Skeletal muscle tissue (tissue), 4 donors: Measurements from ENCODE around the gene LRBA. TPM values are rescaled to one million over a fixed set of nuclear protein-coding genes. Genes with fewer than 3 reads are reported as not detected.

Experiments
- H3K27ac ChIP-seq: one replicate; pipeline ENCODE4 v1.7.0; 2013; ENCODE audit warnings: mild to moderate bottlenecking, low read depth, low read length, inconsistent platforms
- H3K27me3 ChIP-seq, 3 donors: one replicate each; pipeline ENCODE4 v1.7.0; 2013; ENCODE audit warnings: low read length in 3 of 3; ENCODE audit not compliant: control insufficient read depth in 3 of 3, insufficient read depth in 3 of 3
- H3K36me3 ChIP-seq, 3 donors: one replicate each; pipeline ENCODE4 v1.7.0; 2013; ENCODE audit warnings: low read length in 3 of 3; ENCODE audit not compliant: control insufficient read depth in 3 of 3, insufficient read depth in 3 of 3
- H3K4me1 ChIP-seq, 3 donors: one replicate each; pipeline ENCODE4 v1.7.0; 2013; ENCODE audit warnings: low read length in 3 of 3, mild to moderate bottlenecking in 3 of 3; ENCODE audit not compliant: control insufficient read depth in 3 of 3, insufficient read depth in 3 of 3
- H3K4me3 ChIP-seq, 3 donors: one replicate each; pipeline ENCODE4 v1.7.0; 2013; ENCODE audit warnings: low read length in 3 of 3
- H3K9ac ChIP-seq, 3 donors: one replicate each; pipeline ENCODE4 v1.7.0; 2013; ENCODE audit warnings: low read length in 3 of 3, mild to moderate bottlenecking in 3 of 3, moderate library complexity in 2 of 3, low read depth in 1 of 3
- H3K9me3 ChIP-seq, 3 donors: one replicate each; pipeline ENCODE4 v1.7.0; 2013; ENCODE audit warnings: low read length in 3 of 3; ENCODE audit not compliant: control insufficient read depth in 3 of 3
- total RNA-seq: library from RNA; depleted of rRNA; stranded (reverse); fragments of >200 nt; gene quantifications from one replicate; pipeline ENCODE4 v1.2.3, GENCODE V29; 2014
- donor health status: Osteomylitis.

The LRBA gene
- total RNA-seq, 1 donor from 2014 or later, result 58.5 TPM

- H3K27ac ChIP-seq, result no peak overlapping the region
- H3K9ac ChIP-seq, result no peak overlapping the region
- H3K4me1 ChIP-seq, result no peaks in the 10 kb centered on the region
- H3K36me3 ChIP-seq, result peaks cover 0 to 2% (median 0%) of the 10 kb centered on the region in 3 donors
- no peaks in the 10 kb centered on the region for H3K27me3 ChIP-seq
- H3K9me3 ChIP-seq, result no peaks in the 10 kb centered on the region
- H3K4me3 ChIP-seq, result no peak overlapping the region
These were observed 589.9 kb downstream of the LRBA start for GRCh38 chr4:150425161-150425560.

- H3K4me1 ChIP-seq, result no peaks in the 10 kb centered on the region
- H3K27ac ChIP-seq, result no peak overlapping the region
- H3K4me3 ChIP-seq, result no peak overlapping the region
- no peak overlapping the region for H3K9ac ChIP-seq
- H3K9me3 ChIP-seq, result no peaks in the 10 kb centered on the region
- no peaks in the 10 kb centered on the region for H3K27me3 ChIP-seq
- peaks cover 0 to 2% (median 0%) of the 10 kb centered on the region in 3 donors for H3K36me3 ChIP-seq
These were observed 591.6 kb downstream of the LRBA start for GRCh38 chr4:150423503-150423902.

- H3K4me3 ChIP-seq, result no peak overlapping the region
- H3K27ac ChIP-seq, result no peak overlapping the region
- no peaks in the 10 kb centered on the region for H3K27me3 ChIP-seq
- H3K36me3 ChIP-seq, result peaks cover 0 to 2% (median 0%) of the 10 kb centered on the region in 3 donors
- no peaks in the 10 kb centered on the region for H3K4me1 ChIP-seq
- H3K9ac ChIP-seq, result no peak overlapping the region
- no peaks in the 10 kb centered on the region for H3K9me3 ChIP-seq
These were observed 592.0 kb downstream of the LRBA start for GRCh38 chr4:150423074-150423473.

- Histone ChIP-seq H3K27me3 (no peaks in the 10 kb centered on the region), H3K9ac (no peak overlapping the region), H3K36me3 (peaks cover 0 to 2% (median 0%) of the 10 kb centered on the region in 3 donors), H3K27ac (no peak overlapping the region), H3K4me3 (no peak overlapping the region), H3K9me3 (no peaks in the 10 kb centered on the region), H3K4me1 (no peaks in the 10 kb centered on the region)
These were observed 593.5 kb downstream of the LRBA start for GRCh38 chr4:150421612-150422011.

GRCh38 chr4:150419939-150420338 is 595.1 kb downstream of the LRBA start:
- H3K27ac ChIP-seq, result no peak overlapping the region

GRCh38 chr4:150418757-150419410 is 596.2 kb downstream of the LRBA start:
- H3K9me3 ChIP-seq, result no peaks in the 10 kb centered on the region
- no peaks in the 10 kb centered on the region for H3K27me3 ChIP-seq
- H3K4me1 ChIP-seq, result no peaks in the 10 kb centered on the region
- H3K36me3 ChIP-seq, result peaks cover 0 to 2% (median 0%) of the 10 kb centered on the region in 3 donors
- no peak overlapping the region for H3K27ac ChIP-seq
- no peak overlapping the region for H3K9ac ChIP-seq
- no peak overlapping the region for H3K4me3 ChIP-seq

More at GRCh38 chr4:150419939-150420338, 595.1 kb downstream of the LRBA start:
- peaks cover 0 to 2% (median 0%) of the 10 kb centered on the region in 3 donors for H3K36me3 ChIP-seq
- H3K4me3 ChIP-seq, result no peak overlapping the region
- no peaks in the 10 kb centered on the region for H3K27me3 ChIP-seq
- no peak overlapping the region for H3K9ac ChIP-seq
- no peaks in the 10 kb centered on the region for H3K4me1 ChIP-seq
- no peaks in the 10 kb centered on the region for H3K9me3 ChIP-seq

GRCh38 chr4:150415213-150415612 is 599.9 kb downstream of the LRBA start:
- H3K27ac ChIP-seq, result no peak overlapping the region
- no peaks in the 10 kb centered on the region for H3K36me3 ChIP-seq
- H3K9me3 ChIP-seq, result no peaks in the 10 kb centered on the region
- no peak overlapping the region for H3K4me3 ChIP-seq
- H3K27me3 ChIP-seq, result no peaks in the 10 kb centered on the region
- H3K4me1 ChIP-seq, result no peaks in the 10 kb centered on the region
- H3K9ac ChIP-seq, result no peak overlapping the region

GRCh38 chr4:150411520-150411919 is 603.6 kb downstream of the LRBA start:
- Histone ChIP-seq H3K4me3 (no peak overlapping the region), H3K27me3 (no peaks in the 10 kb centered on the region), H3K9ac (no peak overlapping the region), H3K9me3 (no peaks in the 10 kb centered on the region), H3K36me3 (no peaks in the 10 kb centered on the region), H3K27ac (no peak overlapping the region), H3K4me1 (no peaks in the 10 kb centered on the region)

GRCh38 chr4:150402871-150403272 is 612.2 kb downstream of the LRBA start:
- Histone ChIP-seq H3K9me3 (no peaks in the 10 kb centered on the region), H3K27me3 (no peaks in the 10 kb centered on the region), H3K4me1 (no peaks in the 10 kb centered on the region)

GRCh38 chr4:150401083-150401687 is 613.9 kb downstream of the LRBA start:
- Histone ChIP-seq H3K9me3 (no peaks in the 10 kb centered on the region), H3K27ac (no peak overlapping the region), H3K4me3 (no peak overlapping the region), H3K4me1 (no peaks in the 10 kb centered on the region), H3K27me3 (no peaks in the 10 kb centered on the region), H3K9ac (no peak overlapping the region), H3K36me3 (no peaks in the 10 kb centered on the region)

More at GRCh38 chr4:150402871-150403272, 612.2 kb downstream of the LRBA start:
- Histone ChIP-seq H3K9ac (no peak overlapping the region), H3K4me3 (no peak overlapping the region), H3K36me3 (no peaks in the 10 kb centered on the region), H3K27ac (no peak overlapping the region)
